ENCODE measurements around the gene CACNG4.

The CACNG4 gene

DNA sequence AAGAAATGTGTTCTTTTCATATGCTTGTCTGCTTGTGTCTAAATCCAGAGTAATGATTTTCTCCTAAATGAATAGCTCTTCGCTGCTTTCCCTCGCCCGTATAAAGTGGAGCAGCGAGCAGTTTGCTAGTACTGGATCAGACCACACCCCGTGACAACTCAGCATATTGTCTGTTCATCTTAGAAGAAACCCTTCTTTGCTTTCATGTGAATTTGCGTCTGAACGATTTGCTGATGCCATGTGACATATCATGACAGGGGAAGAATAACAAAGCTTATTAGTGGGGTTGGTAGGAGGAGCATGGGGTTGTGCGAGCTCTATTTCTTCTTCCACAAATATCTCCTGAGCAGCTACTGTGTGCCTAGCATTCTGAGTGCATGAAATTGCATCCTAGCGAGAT lies 44.1 kb upstream of the CACNG4 start:
- Histone ChIP-seq H3K36me3 (ENCODE audit: control insufficient read depth, insufficient read depth, low read length) (no peaks in the 10 kb centered on the region), H3K4me3 (replicated peaks; ENCODE audit: low read depth, low read length) (no peak overlapping the region), H3K27me3 (replicated peaks; ENCODE audit: control insufficient read depth, insufficient read depth, low read length) (no peaks in the 10 kb centered on the region; the same call in 1 of the 2 replicates)
- TF ChIP-seq, protein P1, sequence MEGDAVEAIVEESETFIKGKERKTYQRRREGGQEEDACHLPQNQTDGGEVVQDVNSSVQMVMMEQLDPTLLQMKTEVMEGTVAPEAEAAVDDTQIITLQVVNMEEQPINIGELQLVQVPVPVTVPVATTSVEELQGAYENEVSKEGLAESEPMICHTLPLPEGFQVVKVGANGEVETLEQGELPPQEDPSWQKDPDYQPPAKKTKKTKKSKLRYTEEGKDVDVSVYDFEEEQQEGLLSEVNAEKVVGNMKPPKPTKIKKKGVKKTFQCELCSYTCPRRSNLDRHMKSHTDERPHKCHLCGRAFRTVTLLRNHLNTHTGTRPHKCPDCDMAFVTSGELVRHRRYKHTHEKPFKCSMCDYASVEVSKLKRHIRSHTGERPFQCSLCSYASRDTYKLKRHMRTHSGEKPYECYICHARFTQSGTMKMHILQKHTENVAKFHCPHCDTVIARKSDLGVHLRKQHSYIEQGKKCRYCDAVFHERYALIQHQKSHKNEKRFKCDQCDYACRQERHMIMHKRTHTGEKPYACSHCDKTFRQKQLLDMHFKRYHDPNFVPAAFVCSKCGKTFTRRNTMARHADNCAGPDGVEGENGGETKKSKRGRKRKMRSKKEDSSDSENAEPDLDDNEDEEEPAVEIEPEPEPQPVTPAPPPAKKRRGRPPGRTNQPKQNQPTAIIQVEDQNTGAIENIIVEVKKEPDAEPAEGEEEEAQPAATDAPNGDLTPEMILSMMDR (IDR thresholded peaks at IDR 0.05; ENCODE audit: insufficient read depth, low read length, poor library complexity, severe bottlenecking), result no peak
- DNase-seq (ENCODE audit: extremely low read depth, insufficient read length), result no peak

DNA sequence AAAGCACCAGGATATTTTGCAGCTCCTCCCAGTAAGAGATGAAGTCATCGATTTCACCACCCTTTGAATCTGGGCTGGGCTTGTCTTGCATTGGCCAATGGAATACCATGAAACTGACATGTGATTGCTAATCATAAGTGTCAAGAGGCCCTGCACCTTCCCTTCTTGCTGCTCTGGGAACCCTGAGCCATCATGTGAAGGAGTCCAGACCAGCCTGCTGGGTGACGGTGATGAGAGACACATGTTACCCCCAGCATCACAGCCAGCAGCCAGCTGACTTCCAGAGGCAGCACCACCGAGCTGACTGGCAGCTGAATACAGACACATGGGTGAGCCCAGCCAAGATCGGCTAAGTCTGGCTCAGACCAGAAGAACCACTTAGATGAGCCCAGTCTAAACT lies 43.6 kb upstream of the CACNG4 start:
- Histone ChIP-seq H3K36me3 (ENCODE audit: control insufficient read depth, insufficient read depth, low read length) (no peaks in the 10 kb centered on the region), H3K27me3 (replicated peaks; ENCODE audit: control insufficient read depth, insufficient read depth, low read length) (no peaks in the 10 kb centered on the region; the same call in 1 of the 2 replicates), H3K4me3 (replicated peaks; ENCODE audit: low read depth, low read length) (no peak overlapping the region)
- TF ChIP-seq, protein P1 (IDR thresholded peaks at IDR 0.05; ENCODE audit: insufficient read depth, low read length, poor library complexity, severe bottlenecking), result no peak
- DNase-seq (ENCODE audit: extremely low read depth, insufficient read length), result no peak

DNA sequence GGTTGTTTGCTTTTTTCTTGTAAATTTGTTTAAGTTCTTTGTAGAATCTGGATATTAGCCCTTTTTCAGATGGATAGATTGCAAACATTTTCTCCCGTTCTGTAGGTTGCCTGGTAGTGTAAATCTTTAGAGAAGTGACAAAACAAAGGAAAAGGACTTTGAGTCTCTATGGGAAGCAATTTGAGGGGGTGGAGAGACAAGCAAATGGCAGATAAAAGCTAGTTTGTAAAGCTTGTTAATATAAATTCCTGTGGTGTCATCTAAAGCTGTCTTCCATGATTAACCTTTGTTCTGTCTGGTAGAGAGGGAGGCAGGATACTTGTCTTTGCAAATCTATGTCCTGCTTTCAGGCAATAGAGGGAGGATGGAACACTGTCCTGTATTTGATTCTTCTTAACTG lies 40.6 kb upstream of the CACNG4 start:
- no peaks in the 10 kb centered on the region for H3K36me3 ChIP-seq (ENCODE audit: control insufficient read depth, insufficient read depth, low read length)
- H3K27me3 ChIP-seq (replicated peaks; ENCODE audit: control insufficient read depth, insufficient read depth, low read length), result no peaks in the 10 kb centered on the region; the same call in none of the 2 replicates
- TF ChIP-seq, protein P1 (IDR thresholded peaks at IDR 0.05; ENCODE audit: insufficient read depth, low read length, poor library complexity, severe bottlenecking), result no peak
- no peak for DNase-seq (ENCODE audit: extremely low read depth, insufficient read length)
- H3K4me3 ChIP-seq (replicated peaks; ENCODE audit: low read depth, low read length), result no peak overlapping the region

DNA sequence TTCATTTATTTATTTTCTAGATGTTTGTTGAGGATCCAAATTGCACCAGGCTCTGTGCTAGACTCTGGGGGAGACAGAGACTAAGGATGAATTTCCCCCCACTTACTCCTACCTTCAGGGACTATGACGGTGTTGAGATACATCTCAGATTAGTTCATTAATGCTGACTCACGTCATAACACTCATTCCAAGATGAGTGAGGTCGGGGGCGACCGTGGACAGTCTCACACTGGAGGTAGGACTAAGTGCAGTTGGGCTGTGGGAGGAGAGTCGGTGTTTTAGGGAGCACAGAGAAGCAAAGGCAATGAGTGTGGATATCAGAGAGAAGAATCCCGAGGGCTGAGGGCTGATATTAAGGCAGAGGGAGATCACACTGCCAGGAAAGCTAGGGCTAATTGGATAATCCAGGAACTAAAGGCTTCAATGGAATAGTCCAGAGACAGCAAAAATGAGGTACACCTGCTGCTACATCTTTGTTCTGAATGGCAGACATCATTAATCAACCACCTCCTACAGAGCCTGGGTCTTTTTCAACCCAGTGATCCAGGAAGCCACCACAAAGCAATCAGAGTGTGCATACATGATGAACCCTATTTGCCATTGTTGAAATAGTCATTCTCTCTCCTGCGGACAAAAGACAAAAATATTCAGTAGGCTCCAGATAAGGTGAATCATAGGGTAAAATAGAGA lies 38.6 kb upstream of the CACNG4 start:
- TF ChIP-seq, protein P1 (IDR thresholded peaks at IDR 0.05; ENCODE audit: insufficient read depth, low read length, poor library complexity, severe bottlenecking), result no peak
- H3K4me3 ChIP-seq (replicated peaks; ENCODE audit: low read depth, low read length), result no peak overlapping the region
- DNase-seq (ENCODE audit: extremely low read depth, insufficient read length), result no peak
- H3K27me3 ChIP-seq (replicated peaks; ENCODE audit: control insufficient read depth, insufficient read depth, low read length), result no peaks in the 10 kb centered on the region; the same call in none of the 2 replicates
- H3K36me3 ChIP-seq (ENCODE audit: control insufficient read depth, insufficient read depth, low read length), result no peaks in the 10 kb centered on the region

DNA sequence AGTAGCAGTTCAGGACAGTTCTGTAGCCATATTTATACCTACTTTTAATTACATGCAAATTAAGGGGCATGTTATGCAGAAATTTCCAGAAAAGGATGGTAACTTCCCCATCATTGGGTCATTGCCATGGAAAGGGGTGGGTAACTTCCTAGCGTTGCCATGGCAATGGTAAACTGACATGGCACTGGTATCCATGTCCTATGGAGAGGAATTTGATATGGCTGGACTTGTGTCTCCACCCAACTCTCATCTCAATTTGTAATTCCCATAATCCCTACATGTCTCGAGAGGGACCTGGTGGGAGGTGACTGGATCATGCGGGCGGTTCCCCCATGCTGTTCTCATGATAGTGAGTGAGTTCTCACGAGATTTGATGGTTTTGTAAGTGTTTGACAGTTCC lies 35.6 kb upstream of the CACNG4 start:
- Histone ChIP-seq H3K4me3 (replicated peaks; ENCODE audit: low read depth, low read length) (no peak overlapping the region), H3K27me3 (replicated peaks; ENCODE audit: control insufficient read depth, insufficient read depth, low read length) (no peaks in the 10 kb centered on the region; the same call in none of the 2 replicates), H3K36me3 (ENCODE audit: control insufficient read depth, insufficient read depth, low read length) (no peaks in the 10 kb centered on the region)
- TF ChIP-seq, protein P1 (IDR thresholded peaks at IDR 0.05; ENCODE audit: insufficient read depth, low read length, poor library complexity, severe bottlenecking), result no peak
- DNase-seq (ENCODE audit: extremely low read depth, insufficient read length), result no peak
